Mesendoderm (in vitro differentiated cells): ENCODE results near the gene ACMSD.

ENCODE experiments used
- DNase-seq: peaks from one replicate; pipeline ENCODE4 v3.0.0; 2013
- H2AK5ac ChIP-seq: 2 replicates; pipeline ENCODE4 v1.6.1; 2013; ENCODE audit warnings: low read length, inconsistent platforms
- H2BK120ac ChIP-seq: 2 replicates; pipeline ENCODE4 v1.6.1; 2013; ENCODE audit warnings: low read depth, mild to moderate bottlenecking, low read length, moderate library complexity, mixed read lengths
- H2BK15ac ChIP-seq: replicated peaks from 2 replicates; pipeline ENCODE4 v1.6.1; 2013; ENCODE audit warnings: low read depth, mild to moderate bottlenecking, moderate library complexity
- H2BK5ac ChIP-seq: 2 replicates; pipeline ENCODE4 v1.6.1; 2013; ENCODE audit warnings: low read length, inconsistent platforms
- H3K18ac ChIP-seq: 2 replicates; pipeline ENCODE4 v1.6.1; 2013; ENCODE audit warnings: mild to moderate bottlenecking, low read length, mixed read lengths
- H3K23ac ChIP-seq: one replicate; pipeline ENCODE4 v1.6.1; 2013; ENCODE audit warnings: low read length
- H3K27ac ChIP-seq: 2 replicates; pipeline ENCODE4 v1.5.1; 2013; ENCODE audit warnings: low read depth, mild to moderate bottlenecking, inconsistent platforms, low read length, moderate library complexity
- H3K27me3 ChIP-seq: 2 replicates; pipeline ENCODE4 v1.6.1; 2013; ENCODE audit warnings: low read length, control low read depth, mild to moderate bottlenecking, inconsistent platforms; ENCODE audit not compliant: insufficient read depth, poor library complexity
- H3K36me3 ChIP-seq: 2 replicates; pipeline ENCODE4 v1.6.1; 2013; ENCODE audit warnings: low read length, inconsistent platforms; ENCODE audit not compliant: control insufficient read depth, insufficient read depth
- H3K4ac ChIP-seq: one replicate; pipeline ENCODE4 v1.6.1; 2013; ENCODE audit warnings: low read depth, mild to moderate bottlenecking, low read length, moderate library complexity
- H3K4me1 ChIP-seq: 2 replicates; pipeline ENCODE4 v1.6.1; 2013; ENCODE audit warnings: low read depth, low read length, inconsistent platforms; ENCODE audit not compliant: control insufficient read depth
- H3K4me2 ChIP-seq: 2 replicates; pipeline ENCODE4 v1.6.1; 2013; ENCODE audit warnings: low read length
- H3K4me3 ChIP-seq: 2 replicates; pipeline ENCODE4 v1.5.1; 2013; ENCODE audit warnings: mild to moderate bottlenecking, low read length
- H3K56ac ChIP-seq: one replicate; pipeline ENCODE4 v1.6.1; 2013; ENCODE audit warnings: low read length
- H3K79me1 ChIP-seq: 2 replicates; pipeline ENCODE4 v1.6.1; 2013; ENCODE audit warnings: low read length, inconsistent platforms
- H3K79me2 ChIP-seq: 2 replicates; pipeline ENCODE4 v1.6.1; 2013; ENCODE audit warnings: mild to moderate bottlenecking, low read length; ENCODE audit not compliant: control insufficient read depth, insufficient read depth
- H3K9ac ChIP-seq: 2 replicates; pipeline ENCODE4 v1.6.1; 2013; ENCODE audit warnings: low read length, inconsistent platforms
- H4K5ac ChIP-seq: one replicate; pipeline ENCODE4 v1.6.1; 2013; ENCODE audit warnings: low read length
- H4K8ac ChIP-seq: one replicate; pipeline ENCODE4 v1.6.1; 2013; ENCODE audit warnings: low read depth, mild to moderate bottlenecking, control low read depth, low read length, moderate library complexity
- WGBS: extraction: QIAGEN DNeasy Blood & Tissue Kit; methylation state at CpG from one replicate; pipeline ENCODE4 v1.1.7; 2013; ENCODE audit warnings: low lambda C conversion rate, missing lambda C conversion rate; ENCODE audit not compliant: insufficient coverage; ENCODE audit errors: extremely low coverage; 5-methylcytosine and 5-hydroxymethylcytosine counted together

ACMSD gene

DNA sequence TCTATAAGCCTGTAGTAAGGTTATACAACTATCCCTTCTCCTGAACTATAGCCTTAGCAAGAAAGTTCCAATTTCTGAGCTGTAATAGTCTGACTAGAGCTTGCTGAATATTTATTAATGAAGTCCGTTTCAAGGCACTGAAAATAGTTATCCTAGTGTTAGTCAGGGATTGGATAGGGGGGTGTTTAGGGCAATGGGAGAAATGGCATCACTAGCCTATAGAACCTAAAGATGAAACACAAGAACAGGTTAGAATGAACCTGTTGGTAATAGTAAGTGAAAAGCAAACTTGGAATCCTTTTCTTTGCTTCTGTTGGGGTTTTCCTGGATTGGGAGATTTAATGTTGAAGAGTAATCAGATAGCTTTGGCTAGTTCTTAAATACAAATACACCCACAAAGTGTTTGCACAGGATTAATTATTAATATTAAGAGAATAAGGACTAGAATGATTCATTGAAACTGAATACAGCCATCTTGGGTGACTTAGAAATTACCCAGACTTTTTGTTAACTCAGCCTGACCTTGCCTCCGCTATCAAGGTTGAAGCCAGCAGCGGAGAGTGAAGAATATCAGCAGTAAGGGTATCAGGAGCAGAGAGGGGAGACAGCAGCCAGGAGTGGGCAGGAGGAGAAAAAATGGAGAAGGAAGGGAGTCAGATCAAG is 94.6 kb downstream of the ACMSD start:
- no peak overlapping the region for H3K9ac ChIP-seq
- no CpG with 5 or more reads among the region's 3 CpGs for WGBS
- H3K56ac ChIP-seq: no peak overlapping the region
- H3K36me3 ChIP-seq: no peaks in the 10 kb centered on the region
- no peak overlapping the region for H3K4me3 ChIP-seq
- H3K79me2 ChIP-seq: peaks cover 59% of the 10 kb centered on the region
- no peak overlapping the region for H2BK5ac ChIP-seq
- H3K27me3 ChIP-seq: no peaks in the 10 kb centered on the region
- H3K18ac ChIP-seq: no peak overlapping the region
- H3K27ac ChIP-seq: no peak overlapping the region
- H3K4me2 ChIP-seq: no peak overlapping the region
- no peak overlapping the region for H4K5ac ChIP-seq
- peaks cover 2% of the 10 kb centered on the region for H3K79me1 ChIP-seq
- no peak overlapping the region for H3K4ac ChIP-seq
- H2AK5ac ChIP-seq: no peak overlapping the region
- H3K23ac ChIP-seq: no peak overlapping the region
- H3K4me1 ChIP-seq: no peaks in the 10 kb centered on the region
- DNase-seq: no peak
- no peak overlapping the region for H2BK120ac ChIP-seq
- H4K8ac ChIP-seq: no peak overlapping the region
- no peak overlapping the region for H2BK15ac ChIP-seq

DNA sequence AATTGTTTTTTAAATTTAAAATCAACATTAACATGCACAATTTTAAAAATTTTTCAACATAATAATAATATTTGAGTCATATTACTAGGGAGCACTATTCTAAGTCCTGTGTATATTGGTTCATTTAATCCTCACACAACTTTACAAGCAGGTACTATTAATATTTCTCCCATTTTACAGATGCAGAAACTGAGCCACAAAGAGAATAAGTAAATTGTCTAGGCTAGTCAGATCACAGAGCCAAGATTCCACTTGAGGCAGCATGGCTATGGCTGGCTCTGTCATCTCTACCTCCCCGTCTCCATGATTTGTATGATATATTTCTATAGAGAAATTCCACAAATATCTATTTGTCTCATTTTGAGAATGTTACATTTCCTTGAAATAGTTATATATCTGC is 95.3 kb downstream of the ACMSD start:
- Histone ChIP-seq H4K8ac (no peak overlapping the region), H3K4me3 (no peak overlapping the region), H3K27me3 (no peaks in the 10 kb centered on the region), H2AK5ac (no peak overlapping the region), H2BK15ac (no peak overlapping the region), H3K79me2 (peaks cover 53% of the 10 kb centered on the region), H3K18ac (no peak overlapping the region), H2BK5ac (no peak overlapping the region), H3K4me1 (no peaks in the 10 kb centered on the region), H3K79me1 (peaks cover 4% of the 10 kb centered on the region), H3K23ac (no peak overlapping the region), H3K36me3 (no peaks in the 10 kb centered on the region), H4K5ac (no peak overlapping the region), H3K4me2 (no peak overlapping the region), H3K56ac (no peak overlapping the region), H3K4ac (no peak overlapping the region), H3K9ac (no peak overlapping the region), H3K27ac (no peak overlapping the region), H2BK120ac (no peak overlapping the region)
- WGBS: no CpG with 5 or more reads among the region's 1 CpG
- no peak for DNase-seq

DNA sequence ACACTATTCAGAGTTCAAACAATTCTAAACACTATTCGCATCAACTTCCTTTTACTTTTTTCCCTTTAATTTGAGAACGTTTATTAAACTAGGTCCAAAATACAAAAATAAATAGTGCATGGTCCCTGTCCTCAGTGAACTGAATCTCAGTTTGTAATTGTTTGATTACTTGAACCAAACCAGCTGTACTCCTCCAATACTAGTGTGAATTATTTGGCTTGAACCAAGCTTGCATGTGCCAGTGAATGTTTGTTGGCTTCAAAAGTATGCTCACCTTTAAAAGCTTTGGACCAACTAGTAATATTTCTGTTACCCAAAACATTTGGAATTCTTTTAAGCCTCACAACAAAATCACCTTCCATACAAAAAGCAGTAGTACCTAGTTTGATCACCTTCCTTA is 95.7 kb downstream of the ACMSD start:
- DNase-seq: no peak
- Histone ChIP-seq H3K36me3 (no peaks in the 10 kb centered on the region), H3K4ac (no peak overlapping the region), H3K79me1 (peaks cover 4% of the 10 kb centered on the region), H3K4me1 (no peaks in the 10 kb centered on the region), H3K56ac (no peak overlapping the region), H3K4me3 (no peak overlapping the region), H2BK15ac (no peak overlapping the region), H3K18ac (no peak overlapping the region), H3K4me2 (no peak overlapping the region), H2BK5ac (no peak overlapping the region), H2BK120ac (no peak overlapping the region), H3K9ac (no peak overlapping the region), H2AK5ac (no peak overlapping the region), H3K27me3 (no peaks in the 10 kb centered on the region), H3K23ac (no peak overlapping the region), H3K79me2 (peaks cover 51% of the 10 kb centered on the region), H4K8ac (no peak overlapping the region), H3K27ac (no peak overlapping the region), H4K5ac (no peak overlapping the region)
- 100% methylated on average over 2 of the region's 2 CpGs for WGBS

DNA sequence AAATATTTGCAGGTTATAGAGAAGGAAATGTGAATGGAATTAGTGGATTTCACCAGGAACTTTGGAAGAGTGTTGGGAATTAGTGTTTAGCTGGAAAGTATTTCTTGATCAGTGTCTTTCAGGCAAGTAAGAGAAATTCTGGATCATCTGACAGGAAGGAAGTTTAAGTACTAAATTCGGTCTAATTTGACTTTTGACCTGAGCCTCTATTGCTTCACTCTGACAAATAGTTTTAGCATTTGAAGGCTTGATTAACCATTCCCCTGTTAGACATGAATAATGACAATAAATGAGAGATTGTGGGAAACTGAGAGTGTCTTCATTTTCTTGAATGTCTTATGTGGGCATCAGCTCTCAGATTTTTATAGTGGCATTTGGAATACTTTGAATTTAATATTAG is 96.2 kb downstream of the ACMSD start:
- Histone ChIP-seq H2BK15ac (no peak overlapping the region), H4K8ac (no peak overlapping the region), H3K27me3 (no peaks in the 10 kb centered on the region), H3K4me1 (no peaks in the 10 kb centered on the region), H3K27ac (no peak overlapping the region), H3K56ac (no peak overlapping the region), H3K36me3 (no peaks in the 10 kb centered on the region), H2BK5ac (no peak overlapping the region), H2AK5ac (no peak overlapping the region), H4K5ac (no peak overlapping the region), H3K79me2 (peaks cover 46% of the 10 kb centered on the region), H3K4me2 (no peak overlapping the region), H3K4ac (no peak overlapping the region), H3K79me1 (peaks cover 4% of the 10 kb centered on the region), H3K4me3 (no peak overlapping the region), H2BK120ac (no peak overlapping the region), H3K9ac (no peak overlapping the region), H3K18ac (no peak overlapping the region), H3K23ac (no peak overlapping the region)
- no peak for DNase-seq
- no CpG with 5 or more reads among the region's 1 CpG for WGBS

DNA sequence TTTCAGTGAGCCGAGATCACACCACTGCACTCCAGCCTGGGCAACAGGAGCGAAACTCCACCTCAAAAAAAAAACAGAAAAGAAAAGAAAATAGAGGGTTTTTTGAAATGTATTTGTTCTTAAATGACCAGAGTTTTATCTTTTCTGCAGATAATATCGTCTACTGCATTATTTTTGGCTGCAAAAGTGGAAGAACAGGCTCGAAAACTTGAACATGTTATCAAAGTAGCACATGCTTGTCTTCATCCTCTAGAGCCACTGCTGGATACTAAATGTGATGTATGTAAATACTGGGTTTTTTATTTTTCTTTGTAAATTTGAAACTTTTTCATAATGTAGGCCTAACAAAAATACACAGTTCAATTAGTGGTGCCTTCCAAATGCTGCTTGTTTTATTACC is 98.3 kb downstream of the ACMSD start:
- H3K27ac ChIP-seq: no peak overlapping the region
- H2BK120ac ChIP-seq: no peak overlapping the region
- no peaks in the 10 kb centered on the region for H3K4me1 ChIP-seq
- H4K8ac ChIP-seq: no peak overlapping the region
- H3K9ac ChIP-seq: no peak overlapping the region
- H4K5ac ChIP-seq: no peak overlapping the region
- no peak overlapping the region for H3K4ac ChIP-seq
- no peaks in the 10 kb centered on the region for H3K27me3 ChIP-seq
- H3K4me3 ChIP-seq: no peak overlapping the region
- peaks cover 28% of the 10 kb centered on the region for H3K79me2 ChIP-seq
- H3K36me3 ChIP-seq: no peaks in the 10 kb centered on the region
- no peak overlapping the region for H2BK5ac ChIP-seq
- no peak overlapping the region for H3K23ac ChIP-seq
- H3K79me1 ChIP-seq: peaks cover 7% of the 10 kb centered on the region
- no peak overlapping the region for H3K18ac ChIP-seq
- no peak overlapping the region for H3K4me2 ChIP-seq
- H2AK5ac ChIP-seq: no peak overlapping the region
- H2BK15ac ChIP-seq: no peak overlapping the region
- DNase-seq: no peak
- H3K56ac ChIP-seq: no peak overlapping the region
- no CpG with 5 or more reads among the region's 4 CpGs for WGBS

DNA sequence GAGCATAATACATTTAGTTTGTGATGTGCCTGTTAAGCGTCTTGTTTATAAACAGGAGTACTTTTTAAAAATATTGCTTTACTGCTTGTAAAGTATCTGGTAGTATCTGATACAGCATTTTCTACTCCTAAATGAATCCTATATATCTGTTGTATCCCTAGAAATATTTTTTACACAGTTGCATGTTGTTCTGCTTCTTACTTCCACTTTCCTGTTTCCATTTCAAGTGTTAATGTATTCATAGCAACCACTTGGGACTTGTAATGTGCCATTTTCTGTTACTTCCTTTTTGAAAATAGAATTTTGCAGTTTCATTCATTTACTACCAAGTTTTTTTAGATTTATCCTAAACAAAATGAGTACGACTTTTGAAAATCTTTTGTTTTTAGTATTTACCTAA is 105.1 kb downstream of the ACMSD start:
- no peak for DNase-seq
- Histone ChIP-seq H2BK15ac (no peak overlapping the region), H3K56ac (no peak overlapping the region), H3K18ac (no peak overlapping the region), H3K79me1 (peaks cover 6% of the 10 kb centered on the region), H2AK5ac (no peak overlapping the region), H3K4me3 (no peak overlapping the region), H3K4me2 (no peak overlapping the region), H4K8ac (no peak overlapping the region), H3K23ac (no peak overlapping the region), H3K4ac (no peak overlapping the region), H2BK5ac (no peak overlapping the region), H3K27ac (no peak overlapping the region), H3K4me1 (no peaks in the 10 kb centered on the region), H4K5ac (no peak overlapping the region), H2BK120ac (no peak overlapping the region), H3K36me3 (no peaks in the 10 kb centered on the region), H3K9ac (no peak overlapping the region), H3K27me3 (no peaks in the 10 kb centered on the region), H3K79me2 (no peaks in the 10 kb centered on the region)
- WGBS: no CpG with 5 or more reads among the region's 2 CpGs
